ENCODE measurements around the gene CDH13. TPM values are rescaled to one million over a fixed set of nuclear protein-coding genes. Genes with fewer than 3 reads are reported as not detected.

Gene CDH13
- total RNA-seq, 4 donors from 2014 or later: 12.5 to 35.9 (median 22.1) TPM

DNA sequence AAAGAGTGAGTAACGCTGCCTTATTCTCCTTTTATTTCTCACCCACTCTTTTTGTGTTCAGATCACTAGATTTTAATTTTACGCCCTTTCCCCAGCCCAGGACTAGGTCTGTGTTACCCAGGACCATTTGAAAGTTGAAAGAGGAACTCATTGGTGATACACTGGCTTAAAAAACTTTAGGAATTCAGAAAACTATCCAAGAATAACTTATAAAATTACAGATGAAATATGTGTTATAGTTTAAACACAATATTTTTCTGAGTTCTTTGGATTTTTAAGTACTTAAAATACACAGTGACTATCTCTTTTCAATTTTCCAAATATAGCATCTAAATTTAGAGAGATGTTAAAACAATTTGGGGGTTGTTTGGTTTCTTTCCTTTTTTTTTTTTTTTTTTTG lies 385.2 kb downstream of the CDH13 start:
- no peak for DNase-seq (ENCODE audit: low spot score)
- no peak for TF ChIP-seq CTCF (IDR thresholded peaks at IDR 0.05)

GRCh38 chr16:83013071-83013470 lies 386.3 kb downstream of the CDH13 start:
- DNase-seq (ENCODE audit: low spot score): no peak
- no peak for TF ChIP-seq CTCF (IDR thresholded peaks at IDR 0.05)
- ATAC-seq (ENCODE audit: low FRiP score): no peak

More for the DNA sequence above, 385.2 kb downstream of the CDH13 start:
- no peak for ATAC-seq (ENCODE audit: low FRiP score)

GRCh38 chr16:83019963-83020362 lies 393.2 kb downstream of the CDH13 start:
- DNase-seq (ENCODE audit: low spot score) (no peak), ATAC-seq (ENCODE audit: low FRiP score) (no peak)
- TF ChIP-seq CTCF (IDR thresholded peaks at IDR 0.05): no peak

DNA sequence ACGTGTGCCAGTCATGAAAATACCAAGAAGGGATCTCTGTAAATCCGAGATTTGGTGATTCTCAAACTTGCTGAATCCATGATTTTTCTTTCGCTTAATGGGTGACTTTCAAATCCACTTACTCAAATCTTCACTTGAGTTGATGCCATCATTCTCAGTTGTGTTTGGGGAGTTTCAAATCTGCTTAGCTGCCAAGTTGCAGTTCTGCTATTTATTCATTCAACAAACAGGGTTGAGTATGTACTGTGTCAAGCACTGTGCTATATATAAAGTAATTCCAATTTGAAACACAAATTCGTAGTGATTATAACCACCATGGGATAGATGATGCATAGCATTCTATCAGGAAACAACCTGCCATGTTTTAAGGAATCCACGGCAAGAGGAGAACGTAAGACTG lies 394.3 kb downstream of the CDH13 start:
- TF ChIP-seq CTCF (IDR thresholded peaks at IDR 0.05): no peak
- no peak for DNase-seq (ENCODE audit: low spot score)
- ATAC-seq (ENCODE audit: low FRiP score): no peak

GRCh38 chr16:83021746-83022145 lies 395.0 kb downstream of the CDH13 start:
- ATAC-seq (ENCODE audit: low FRiP score): no peak
- no peak for TF ChIP-seq CTCF (IDR thresholded peaks at IDR 0.05)
- DNase-seq (ENCODE audit: low spot score): no peak

DNA sequence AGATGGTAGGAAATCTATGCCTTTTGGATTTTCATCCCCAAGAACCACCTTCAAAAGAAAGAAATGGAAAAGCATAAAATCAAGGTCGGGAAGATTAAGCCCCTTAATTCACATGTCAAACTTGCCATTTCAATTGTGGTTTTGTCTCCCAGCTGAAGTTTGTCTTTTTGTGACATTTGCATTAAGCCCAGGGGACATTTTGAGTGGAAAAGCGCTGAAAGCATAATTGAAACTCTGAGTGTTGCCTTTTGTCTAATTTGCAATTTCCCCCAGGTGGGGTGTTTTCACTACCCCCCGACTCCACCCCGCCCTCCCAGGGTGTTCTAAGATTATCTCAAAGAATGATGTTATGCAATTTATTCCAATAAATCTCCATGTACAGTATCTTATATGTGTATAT lies 396.2 kb downstream of the CDH13 start:
- TF ChIP-seq CTCF (IDR thresholded peaks at IDR 0.05): no peak
- DNase-seq (ENCODE audit: low spot score) (no peak), ATAC-seq (ENCODE audit: low FRiP score) (no peak)

DNA sequence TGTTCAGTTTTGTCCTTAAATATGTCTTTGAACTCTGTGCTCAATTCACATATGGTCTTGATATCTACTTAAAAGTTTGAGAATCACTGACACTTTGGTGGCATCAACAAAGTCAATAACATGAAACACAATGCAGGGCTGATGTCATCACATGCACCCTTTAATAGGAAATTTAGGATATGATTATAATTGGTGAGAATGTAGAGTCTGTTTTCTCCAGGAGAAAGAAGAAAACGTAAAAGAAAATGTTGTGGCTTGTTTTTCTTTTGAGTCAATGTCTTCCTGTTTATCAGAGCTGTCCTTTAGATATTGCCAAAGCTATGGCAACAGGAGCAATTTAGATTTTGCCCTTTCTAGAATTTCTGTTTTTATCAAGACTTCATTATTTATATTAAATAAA lies 396.9 kb downstream of the CDH13 start:
- no peak for DNase-seq (ENCODE audit: low spot score)
- TF ChIP-seq CTCF (IDR thresholded peaks at IDR 0.05): no peak
- no peak for ATAC-seq (ENCODE audit: low FRiP score)
